HEK293T (cell line): ENCODE measurements around the gene SPSB1.

ENCODE experiments used
- BHLHE40 ChIP-seq: fragments of 450-650 bp; IDR thresholded peaks from 2 replicates; pipeline ENCODE4 v1.6.1; 2016; ENCODE audit warnings: mild to moderate bottlenecking, moderate library complexity, borderline replicate concordance
- CTBP1 ChIP-seq: fragments of 450-650 bp; IDR thresholded peaks from 2 replicates; pipeline ENCODE4 v1.6.1; 2016; ENCODE audit warnings: borderline replicate concordance
- ELF4 ChIP-seq: fragments of 450-650 bp; IDR thresholded peaks from 2 replicates; pipeline ENCODE4 v1.6.1; 2017; ENCODE audit warnings: antibody characterized with exemption
- FOXK2 ChIP-seq: fragments of 450-650 bp; IDR thresholded peaks from 2 replicates; pipeline ENCODE4 v1.6.1; 2016; ENCODE audit warnings: mild to moderate bottlenecking
- FOXM1 ChIP-seq: fragments of 450-650 bp; IDR thresholded peaks from 2 replicates; pipeline ENCODE4 v1.6.1; 2017; ENCODE audit warnings: mild to moderate bottlenecking, borderline replicate concordance
- HDGF ChIP-seq: fragments of 450-650 bp; IDR thresholded peaks from 2 replicates; pipeline ENCODE4 v1.6.1; 2017; ENCODE audit warnings: antibody characterized with exemption, borderline replicate concordance
- LEF1 ChIP-seq: fragments of 450-650 bp; IDR thresholded peaks from 2 replicates; pipeline ENCODE4 v1.6.1; 2017; ENCODE audit warnings: mild to moderate bottlenecking, borderline replicate concordance
- NFRKB ChIP-seq: fragments of 450-650 bp; IDR thresholded peaks from 2 replicates; pipeline ENCODE4 v1.6.1; 2016; ENCODE audit warnings: mild to moderate bottlenecking, moderate library complexity
- SP1 ChIP-seq: fragments of 450-650 bp; IDR thresholded peaks from 2 replicates; pipeline ENCODE4 v1.6.1; 2017
- SUZ12 ChIP-seq: fragments of 450-650 bp; IDR thresholded peaks from 2 replicates; pipeline ENCODE4 v1.6.1; 2016; ENCODE audit warnings: mild to moderate bottlenecking
- TARDBP ChIP-seq: fragments of 450-650 bp; IDR thresholded peaks from 2 replicates; pipeline ENCODE4 v1.6.1; 2016
- ZNF384 ChIP-seq: fragments of 450-650 bp; IDR thresholded peaks from 2 replicates; pipeline ENCODE4 v1.6.1; 2016
- TF ChIP-seq, protein P1 (sequence below): fragments of 450-650 bp; IDR thresholded peaks from 2 replicates; pipeline ENCODE4 v1.6.1; 2016

DNA sequence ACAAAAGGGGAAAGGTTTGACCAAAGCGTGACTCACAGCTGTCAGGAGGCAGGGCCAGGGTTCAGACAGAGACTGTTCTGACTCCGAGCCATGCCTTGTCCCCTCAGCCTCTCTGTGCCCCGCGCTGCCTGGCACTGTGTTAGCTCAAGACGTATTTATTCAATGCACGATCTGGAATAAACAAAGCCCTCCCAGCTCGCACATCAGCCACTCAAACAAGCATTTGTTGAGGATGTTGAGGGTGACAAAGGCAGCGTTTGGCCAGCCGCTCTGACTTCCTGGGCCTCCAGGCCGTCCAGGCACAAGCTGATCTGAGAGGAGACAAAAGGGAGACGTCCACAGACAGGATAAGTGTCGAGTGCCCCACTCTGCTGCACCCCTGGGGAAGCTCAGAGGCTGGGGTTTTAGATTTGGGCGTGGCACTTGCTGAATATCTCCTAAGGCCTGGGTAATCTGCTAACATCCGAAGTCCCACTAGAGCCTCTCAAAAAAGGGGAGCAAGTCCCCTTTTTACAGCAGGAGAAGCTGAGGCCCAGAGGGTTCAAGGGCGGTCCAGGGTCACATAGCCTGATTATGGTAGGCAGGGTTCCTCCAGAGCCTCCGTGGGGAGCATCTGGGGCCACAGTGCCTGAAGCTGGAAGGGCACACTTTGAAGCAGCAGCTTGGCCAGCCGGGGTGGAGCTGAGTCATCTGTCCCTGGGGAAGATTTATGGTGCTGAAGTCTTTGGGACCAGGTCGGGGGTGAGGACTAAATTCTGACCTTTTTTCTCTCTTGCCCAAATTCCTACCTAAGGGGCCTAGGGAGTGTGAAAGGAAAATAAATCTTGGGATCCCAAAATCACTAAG, 95.9 kb downstream of the SPSB1 start:
- no peak for TF ChIP-seq BHLHE40
- TF ChIP-seq SP1 = no peak
- no peak for TF ChIP-seq TARDBP
- no peak for TF ChIP-seq FOXM1
- no peak for TF ChIP-seq FOXK2
- no peak for TF ChIP-seq HDGF
- TF ChIP-seq ELF4 = no peak
- TF ChIP-seq SUZ12 = no peak
- no peak for TF ChIP-seq LEF1
- no peak for TF ChIP-seq ZNF384
- TF ChIP-seq, protein P1, sequence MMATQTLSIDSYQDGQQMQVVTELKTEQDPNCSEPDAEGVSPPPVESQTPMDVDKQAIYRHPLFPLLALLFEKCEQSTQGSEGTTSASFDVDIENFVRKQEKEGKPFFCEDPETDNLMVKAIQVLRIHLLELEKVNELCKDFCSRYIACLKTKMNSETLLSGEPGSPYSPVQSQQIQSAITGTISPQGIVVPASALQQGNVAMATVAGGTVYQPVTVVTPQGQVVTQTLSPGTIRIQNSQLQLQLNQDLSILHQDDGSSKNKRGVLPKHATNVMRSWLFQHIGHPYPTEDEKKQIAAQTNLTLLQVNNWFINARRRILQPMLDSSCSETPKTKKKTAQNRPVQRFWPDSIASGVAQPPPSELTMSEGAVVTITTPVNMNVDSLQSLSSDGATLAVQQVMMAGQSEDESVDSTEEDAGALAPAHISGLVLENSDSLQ = peak; percentile 63
- no peak for TF ChIP-seq NFRKB
- no peak for TF ChIP-seq CTBP1
